Upper lobe of left lung (tissue), 4 donors: ENCODE measurements around the gene NCOA1.

Experiments used
- CTCF ChIP-seq, 6 experiments: fragments of 450-650 bp in 4 of 6; fragments of 200-600 bp in 2 of 6; sonication (generic) in 2 of 6; IDR thresholded peaks; one replicate each; pipeline ENCODE4 v1.5.1; 2016 to 2019; ENCODE audit warnings: antibody characterized with exemption in 6 of 6
- POLR2AphosphoS5 ChIP-seq, 2 donors: sonication (generic); formaldehyde crosslinking; IDR thresholded peaks; one replicate each; pipeline ENCODE4 v1.5.1; 2017; ENCODE audit warnings: antibody characterized with exemption in 2 of 2

- TF ChIP-seq CTCF (IDR thresholded peaks at IDR 0.05) (no peak), POLR2AphosphoS5 (IDR thresholded peaks at IDR 0.05) (no peak)
Observed at GRCh38 chr2:24480245-24480644, 10.8 kb upstream of the NCOA1 start.
